ENCODE data around the gene PTPRT.

PTPRT gene

DNA sequence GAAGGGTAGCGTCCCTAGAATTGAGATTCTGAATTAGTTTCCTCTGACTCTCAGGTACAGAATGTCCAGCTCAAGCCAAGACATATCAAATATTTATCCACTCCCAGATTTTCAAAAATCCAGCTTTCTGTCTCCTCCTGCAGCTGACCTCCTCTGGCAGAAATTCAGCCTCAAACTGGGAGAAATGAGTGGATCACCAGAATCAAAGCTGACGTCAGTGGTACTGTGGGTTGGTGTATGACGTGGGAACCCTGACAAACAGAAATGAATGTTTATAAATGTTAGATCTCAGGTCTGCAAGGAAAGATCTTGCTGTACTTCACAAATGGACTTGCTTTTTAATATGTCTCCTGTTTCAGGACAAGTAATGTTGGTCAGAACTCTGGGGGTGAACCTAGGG lies 595.0 kb downstream of the PTPRT start:
- H3K9me3 ChIP-seq = no peaks in the 10 kb centered on the region
- TF ChIP-seq, protein P1, sequence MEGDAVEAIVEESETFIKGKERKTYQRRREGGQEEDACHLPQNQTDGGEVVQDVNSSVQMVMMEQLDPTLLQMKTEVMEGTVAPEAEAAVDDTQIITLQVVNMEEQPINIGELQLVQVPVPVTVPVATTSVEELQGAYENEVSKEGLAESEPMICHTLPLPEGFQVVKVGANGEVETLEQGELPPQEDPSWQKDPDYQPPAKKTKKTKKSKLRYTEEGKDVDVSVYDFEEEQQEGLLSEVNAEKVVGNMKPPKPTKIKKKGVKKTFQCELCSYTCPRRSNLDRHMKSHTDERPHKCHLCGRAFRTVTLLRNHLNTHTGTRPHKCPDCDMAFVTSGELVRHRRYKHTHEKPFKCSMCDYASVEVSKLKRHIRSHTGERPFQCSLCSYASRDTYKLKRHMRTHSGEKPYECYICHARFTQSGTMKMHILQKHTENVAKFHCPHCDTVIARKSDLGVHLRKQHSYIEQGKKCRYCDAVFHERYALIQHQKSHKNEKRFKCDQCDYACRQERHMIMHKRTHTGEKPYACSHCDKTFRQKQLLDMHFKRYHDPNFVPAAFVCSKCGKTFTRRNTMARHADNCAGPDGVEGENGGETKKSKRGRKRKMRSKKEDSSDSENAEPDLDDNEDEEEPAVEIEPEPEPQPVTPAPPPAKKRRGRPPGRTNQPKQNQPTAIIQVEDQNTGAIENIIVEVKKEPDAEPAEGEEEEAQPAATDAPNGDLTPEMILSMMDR (IDR thresholded peaks at IDR 0.05) = no peak
- H3K4me3 ChIP-seq (ENCODE audit: low read depth in 1 of 2, low read length in 1 of 2) = no peak overlapping the region

DNA sequence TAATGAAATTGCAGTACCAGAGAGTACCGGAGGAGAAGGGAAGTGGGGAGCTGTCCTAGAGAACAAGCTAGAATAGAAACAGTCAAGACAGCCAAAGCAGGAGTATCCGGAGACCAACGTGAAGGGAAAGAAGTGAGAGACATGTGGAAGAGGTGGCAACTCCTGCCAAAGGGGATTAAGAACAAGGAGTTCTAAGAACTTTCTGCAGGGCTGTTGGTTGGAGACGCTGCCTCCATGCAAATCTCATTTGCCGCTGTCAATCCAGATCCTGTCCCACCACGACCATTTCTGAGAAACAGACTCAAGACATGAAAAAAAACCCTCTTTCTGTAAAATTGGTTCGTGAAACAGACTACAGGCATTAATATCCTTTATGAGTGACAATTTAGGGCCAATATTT lies 595.7 kb downstream of the PTPRT start:
- Histone ChIP-seq H3K4me3 (ENCODE audit: low read depth in 1 of 2, low read length in 1 of 2) (no peak overlapping the region), H3K9me3 (no peaks in the 10 kb centered on the region), H3K4me1 (ENCODE audit: control insufficient read depth in 1 of 2, insufficient read depth in 1 of 2, low read depth in 1 of 2, low read length in 1 of 2) (no peaks in the 10 kb centered on the region), H3K36me3 (no peaks in the 10 kb centered on the region), H3K27ac (no peak overlapping the region), H3K27me3 (no peaks in the 10 kb centered on the region)
- TF ChIP-seq, protein P1 (IDR thresholded peaks at IDR 0.05) = no peak

More for the DNA sequence above, 595.0 kb downstream of the PTPRT start:
- Histone ChIP-seq H3K27me3 (no peaks in the 10 kb centered on the region), H3K36me3 (no peaks in the 10 kb centered on the region), H3K27ac (no peak overlapping the region), H3K4me1 (ENCODE audit: control insufficient read depth in 1 of 2, insufficient read depth in 1 of 2, low read depth in 1 of 2, low read length in 1 of 2) (no peaks in the 10 kb centered on the region)

DNA sequence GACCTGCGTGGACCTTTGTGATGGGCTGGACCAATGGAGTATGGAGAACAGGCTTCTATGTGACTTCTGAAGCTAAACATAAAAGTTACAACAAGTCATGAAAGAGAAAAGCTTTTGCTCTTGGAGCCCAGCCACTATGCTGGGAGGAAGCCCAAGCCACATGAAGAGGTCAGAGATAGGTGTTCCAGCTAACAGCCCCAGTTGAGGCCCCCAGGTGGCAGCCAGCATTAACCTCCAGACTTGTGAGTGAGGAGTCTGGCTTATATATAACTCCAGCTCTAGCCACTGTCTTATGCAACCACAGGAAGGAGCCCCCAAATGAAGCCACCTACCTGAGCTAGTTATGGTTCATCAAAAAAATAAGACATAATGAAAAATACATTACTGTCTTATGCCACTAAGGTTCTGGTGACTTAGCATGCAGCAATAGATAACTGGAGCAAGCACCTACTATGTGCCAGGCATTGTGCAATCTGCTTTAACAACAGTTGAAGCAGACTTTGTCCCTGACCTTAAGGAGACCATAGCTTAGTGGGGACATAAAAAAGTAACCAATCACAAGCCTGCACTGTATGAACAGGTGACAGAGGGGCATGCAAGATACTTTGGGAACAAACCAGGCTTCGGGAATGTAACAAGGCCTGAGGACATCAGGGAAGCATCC lies 599.6 kb downstream of the PTPRT start:
- no peak overlapping the region for H3K4me3 ChIP-seq (ENCODE audit: low read depth in 1 of 2, low read length in 1 of 2)
- no peak overlapping the region for H3K27ac ChIP-seq
- no peaks in the 10 kb centered on the region for H3K4me1 ChIP-seq (ENCODE audit: control insufficient read depth in 1 of 2, insufficient read depth in 1 of 2, low read depth in 1 of 2, low read length in 1 of 2)
- H3K27me3 ChIP-seq = no peaks in the 10 kb centered on the region
- no peaks in the 10 kb centered on the region for H3K36me3 ChIP-seq
- TF ChIP-seq, protein P1 (IDR thresholded peaks at IDR 0.05) = no peak
- no peaks in the 10 kb centered on the region for H3K9me3 ChIP-seq

DNA sequence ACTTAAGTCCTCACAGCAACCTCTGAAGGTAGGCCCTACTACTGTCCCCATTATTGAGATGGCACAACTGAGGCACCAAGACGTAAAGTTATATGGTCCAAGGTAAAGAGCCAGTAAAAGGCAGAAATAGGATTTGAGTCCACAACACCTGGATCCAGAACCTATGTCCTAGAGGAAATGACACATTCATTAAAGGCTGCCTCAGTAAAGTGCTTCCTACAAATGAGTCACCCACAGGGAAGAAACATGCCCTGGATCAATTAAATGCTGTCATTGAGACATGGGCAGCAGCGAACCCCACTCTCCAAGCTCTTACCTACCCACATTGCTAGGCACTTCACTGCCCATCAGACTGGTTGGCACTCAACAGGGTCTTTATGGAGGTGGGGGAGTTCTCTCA lies 600.9 kb downstream of the PTPRT start:
- H3K27me3 ChIP-seq = no peaks in the 10 kb centered on the region
- no peak overlapping the region for H3K4me3 ChIP-seq (ENCODE audit: low read depth in 1 of 2, low read length in 1 of 2)
- no peaks in the 10 kb centered on the region for H3K4me1 ChIP-seq (ENCODE audit: control insufficient read depth in 1 of 2, insufficient read depth in 1 of 2, low read depth in 1 of 2, low read length in 1 of 2)
- TF ChIP-seq, protein P1 (IDR thresholded peaks at IDR 0.05) = no peak
- H3K9me3 ChIP-seq = no peaks in the 10 kb centered on the region
- no peak overlapping the region for H3K27ac ChIP-seq
- no peaks in the 10 kb centered on the region for H3K36me3 ChIP-seq

DNA sequence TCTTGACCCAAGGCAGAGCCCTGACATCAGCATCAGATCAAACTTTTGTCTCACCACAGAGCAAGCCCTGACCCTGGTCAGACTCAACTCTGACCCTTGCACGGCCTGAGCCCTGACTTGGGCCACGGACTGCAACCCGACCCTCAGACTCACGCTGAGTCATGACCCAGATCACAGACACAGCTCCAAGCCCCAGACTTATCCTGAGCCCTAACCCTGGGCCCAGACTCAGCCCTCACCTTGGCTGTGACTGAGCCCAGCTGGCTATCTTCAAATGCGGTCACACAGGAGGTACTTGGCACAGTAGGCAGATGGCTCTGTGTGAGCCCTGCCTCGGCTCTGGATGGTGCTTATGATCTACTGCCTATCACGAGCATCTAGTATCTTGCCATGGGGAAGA lies 602.3 kb downstream of the PTPRT start:
- H3K4me1 ChIP-seq (ENCODE audit: control insufficient read depth in 1 of 2, insufficient read depth in 1 of 2, low read depth in 1 of 2, low read length in 1 of 2) = no peaks in the 10 kb centered on the region
- TF ChIP-seq, protein P1 (IDR thresholded peaks at IDR 0.05) = no peak
- H3K9me3 ChIP-seq = no peaks in the 10 kb centered on the region
- no peak overlapping the region for H3K27ac ChIP-seq
- H3K4me3 ChIP-seq (ENCODE audit: low read depth in 1 of 2, low read length in 1 of 2) = no peak overlapping the region
- H3K27me3 ChIP-seq = no peaks in the 10 kb centered on the region
- H3K36me3 ChIP-seq = no peaks in the 10 kb centered on the region

Data from neutrophil (primary cell).